Activated CD4-positive, alpha-beta T cell treated with anti-CD3 and anti-CD28 coated beads, Interleukin-2, amount 50 U/mL, for 4 hours (primary cell): ENCODE data around the gene CAST.

ENCODE experiments used
- DNase-seq, 2 experiments: peaks; one replicate each; pipeline ENCODE4 v3.0.0-alpha.2; 2020

The CAST gene

DNA sequence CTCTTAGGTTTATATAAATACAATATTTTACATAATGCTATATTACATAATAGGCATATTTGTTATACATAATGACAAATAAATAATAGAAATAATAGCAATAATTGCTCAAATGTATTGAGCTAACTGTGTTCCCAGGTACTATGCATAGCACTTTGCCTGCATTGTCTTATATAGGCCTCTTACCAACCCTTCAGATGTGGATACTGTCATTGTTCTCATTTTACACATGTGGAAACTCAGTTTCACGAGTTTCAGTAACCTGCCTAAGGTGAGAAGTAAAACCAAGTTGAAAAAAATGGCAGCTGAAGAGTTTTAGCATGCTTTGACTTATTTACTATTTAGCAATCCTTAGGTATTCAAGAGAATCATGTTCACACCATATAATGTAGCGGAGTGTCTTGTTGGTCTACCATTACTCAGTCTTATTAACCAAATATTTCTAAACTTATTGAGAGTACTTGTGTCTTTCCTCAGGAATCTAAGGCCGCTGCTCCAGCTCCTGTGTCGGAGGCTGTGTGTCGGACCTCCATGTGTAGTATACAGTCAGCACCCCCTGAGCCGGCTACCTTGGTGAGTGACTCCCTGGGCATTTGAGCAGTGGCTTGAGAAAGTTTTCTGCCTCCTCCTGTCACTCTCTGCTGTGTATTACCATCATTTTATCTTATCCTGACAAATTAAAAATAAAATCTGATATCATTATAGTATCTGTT lies 88.1 kb downstream of the CAST start:
- no peak for DNase-seq

DNA sequence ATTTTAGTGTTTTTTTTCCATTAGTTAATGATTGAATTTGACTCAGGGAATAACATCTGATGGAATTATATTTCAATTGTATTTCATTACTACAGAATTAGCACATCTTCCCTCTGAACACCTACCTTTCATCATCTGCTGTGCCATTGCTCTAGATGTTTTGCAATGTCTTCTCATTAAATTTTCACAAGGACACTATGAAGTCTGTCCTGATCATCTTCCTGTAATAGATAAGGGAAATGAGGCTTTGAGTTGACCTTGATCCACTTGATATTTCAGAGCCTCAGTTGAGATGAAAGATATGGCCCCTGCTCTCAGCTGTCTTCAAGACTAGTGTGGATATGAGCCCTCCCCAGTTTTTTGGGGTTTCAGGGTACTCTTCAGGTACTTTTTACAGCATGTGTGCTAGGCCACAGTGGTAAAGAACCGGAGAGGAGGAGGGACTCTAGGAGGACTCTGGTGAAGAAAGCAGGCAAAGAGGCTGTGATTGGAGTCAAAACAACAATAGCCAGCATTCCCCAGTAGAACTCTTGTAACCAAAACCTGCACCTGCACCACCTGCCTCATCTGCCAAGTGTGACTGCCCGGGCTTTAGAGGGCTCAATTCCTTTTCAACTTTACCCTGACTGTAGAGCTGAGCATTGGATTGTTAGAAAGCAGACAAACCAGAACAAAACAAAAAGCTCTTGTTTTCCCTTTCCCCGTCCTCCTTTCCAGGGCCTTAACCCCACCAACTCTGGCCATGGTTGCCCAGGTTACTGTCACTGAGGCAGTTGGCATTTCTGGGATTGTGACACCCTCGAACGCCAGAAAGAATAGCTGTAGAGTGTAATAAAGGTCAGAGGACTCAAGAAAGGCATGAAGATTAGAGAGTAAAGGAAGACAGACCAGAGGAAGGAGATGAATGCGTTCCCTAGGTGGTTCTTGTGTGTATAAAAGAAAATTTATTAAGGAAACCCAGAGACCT lies 89.3 kb downstream of the CAST start:
- no peak for DNase-seq

DNA sequence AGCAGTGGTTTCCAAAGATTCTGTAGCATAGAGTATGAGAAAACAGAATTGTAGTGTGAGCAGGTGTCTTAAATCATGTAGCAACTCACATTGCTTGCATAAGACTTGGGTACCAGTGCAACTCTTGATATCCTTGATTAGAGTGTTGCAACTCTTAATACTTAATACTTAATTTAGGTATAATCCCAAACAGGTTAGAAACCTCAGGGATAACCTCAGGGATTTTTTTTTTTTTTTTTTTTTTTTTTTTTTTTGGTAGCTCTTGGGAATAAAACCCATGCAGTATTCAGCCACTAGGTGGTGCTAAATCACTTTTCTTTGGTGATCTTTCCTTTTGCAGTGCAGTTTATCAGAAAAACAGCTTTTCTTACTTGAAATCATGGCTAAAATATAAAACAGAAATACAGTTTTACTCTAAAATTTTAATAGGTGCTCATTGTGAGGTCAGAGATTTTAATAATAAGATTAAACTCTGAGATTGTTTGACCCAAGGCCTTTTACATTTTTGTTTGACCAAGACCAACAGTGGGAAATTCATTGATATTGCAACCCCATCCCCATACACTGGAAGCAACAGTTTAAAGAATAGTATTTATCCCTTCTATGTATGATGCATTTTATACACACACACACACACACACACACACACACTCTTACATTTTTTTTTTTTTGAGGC lies 90.3 kb downstream of the CAST start:
- no peak for DNase-seq

DNA sequence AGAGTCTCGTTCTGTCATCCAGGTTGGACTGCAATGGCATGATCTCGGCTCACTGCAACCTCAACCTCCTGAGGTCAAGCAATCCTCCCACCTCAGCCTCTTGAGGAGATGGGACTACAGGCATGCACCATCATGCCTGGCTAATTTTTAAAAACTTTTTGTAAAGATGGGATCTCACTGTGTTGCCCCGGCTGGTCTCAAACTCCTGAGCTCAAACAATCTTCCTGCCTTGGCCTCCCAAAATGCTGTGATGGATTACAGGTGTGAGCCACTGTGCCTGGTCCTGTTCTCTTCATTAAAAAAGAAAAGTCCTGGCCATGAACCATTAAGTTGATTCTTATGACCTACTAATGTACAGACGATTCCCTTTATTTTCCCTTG lies 90.8 kb downstream of the CAST start:
- no peak for DNase-seq

DNA sequence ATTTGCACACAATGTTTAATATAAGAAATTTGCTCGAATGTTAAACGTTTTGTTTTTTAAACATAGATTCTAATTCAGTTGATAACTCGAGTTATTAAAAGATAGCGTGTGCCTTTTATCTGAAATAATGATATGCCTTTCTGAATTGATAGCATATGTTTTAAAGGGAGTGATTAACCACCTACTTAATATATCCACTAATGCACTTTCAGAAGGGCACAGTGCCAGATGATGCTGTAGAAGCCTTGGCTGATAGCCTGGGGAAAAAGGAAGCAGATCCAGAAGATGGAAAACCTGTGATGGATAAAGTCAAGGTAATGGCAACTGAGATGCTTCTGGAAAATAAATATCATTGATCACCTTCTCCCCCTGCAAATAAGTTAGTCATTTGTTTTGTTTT lies 91.7 kb downstream of the CAST start:
- no peak for DNase-seq

DNA sequence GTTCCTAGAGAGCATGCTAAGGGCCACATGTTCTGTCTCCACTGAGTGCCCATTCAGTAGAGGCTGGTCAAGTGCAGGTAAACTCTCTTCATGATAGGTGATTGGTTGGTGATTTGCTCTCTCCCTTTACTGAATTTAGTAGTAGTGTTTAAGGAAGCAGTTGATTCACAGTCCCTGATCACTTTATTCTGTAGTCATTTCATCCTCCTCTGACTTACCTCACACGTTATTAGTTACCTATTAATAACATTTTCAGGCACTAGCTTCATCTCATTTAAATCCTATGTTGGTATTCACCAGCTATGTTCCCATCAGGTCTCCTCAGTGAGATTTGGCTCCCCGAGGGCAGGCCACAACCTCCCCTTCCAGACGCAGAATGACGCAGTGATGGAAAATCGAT lies 93.7 kb downstream of the CAST start:
- no peak for DNase-seq

DNA sequence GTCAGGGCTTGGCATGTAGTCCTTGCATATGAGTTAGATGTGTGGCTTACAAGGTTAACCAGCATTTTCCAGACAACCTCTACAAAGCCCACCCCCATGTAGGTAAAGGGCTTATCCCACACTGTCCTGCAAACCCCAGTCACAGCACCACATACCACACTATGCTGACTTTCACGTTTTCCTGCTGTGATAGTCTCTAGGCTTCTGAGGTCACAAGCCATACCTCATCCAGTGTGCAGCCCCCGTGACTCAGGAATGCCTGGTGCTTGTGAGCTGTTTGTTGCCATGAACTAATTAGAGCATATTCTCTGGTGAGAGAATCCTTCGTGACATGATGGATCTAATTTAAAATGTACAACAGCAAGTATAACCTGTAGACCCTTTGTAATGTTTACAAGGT lies 94.8 kb downstream of the CAST start:
- no peak for DNase-seq

DNA sequence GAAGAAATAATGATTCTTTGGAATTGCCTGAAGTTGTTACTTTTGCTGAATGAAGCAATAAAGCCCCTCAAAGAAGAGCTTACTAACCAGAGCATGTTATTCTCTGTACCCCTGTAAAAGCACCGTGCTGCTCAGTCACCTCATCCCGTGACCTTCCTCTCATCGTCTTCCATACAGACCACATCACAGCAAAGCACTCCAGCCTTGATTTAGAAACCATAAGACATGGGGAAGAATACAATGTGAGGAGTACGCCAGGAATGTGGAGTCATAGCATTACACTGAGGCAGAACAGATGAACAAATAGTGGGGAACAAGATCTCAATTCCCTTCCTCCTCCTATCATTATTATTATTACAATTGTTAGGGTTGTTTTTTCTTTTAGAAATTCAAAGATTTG lies 96.4 kb downstream of the CAST start:
- no peak for DNase-seq

DNA sequence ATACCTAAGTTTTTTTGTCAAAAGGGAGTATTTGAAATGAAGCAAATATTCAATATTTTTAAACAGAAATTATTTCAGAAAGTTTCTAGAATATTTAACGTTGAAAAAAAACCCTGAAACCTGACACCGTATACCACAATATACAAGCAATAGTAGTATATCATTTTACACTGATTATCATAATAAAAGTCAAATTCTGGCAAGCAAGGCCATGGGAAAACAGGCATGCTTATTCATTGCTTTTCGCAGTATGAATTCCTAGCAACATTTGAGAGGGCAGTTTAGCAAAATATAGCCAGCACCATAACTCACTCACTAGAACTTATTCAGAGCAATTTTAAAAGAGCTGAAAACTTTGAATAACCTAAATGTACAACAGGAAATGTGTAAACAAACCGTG lies 99.4 kb downstream of the CAST start:
- DNase-seq = no peak

DNA sequence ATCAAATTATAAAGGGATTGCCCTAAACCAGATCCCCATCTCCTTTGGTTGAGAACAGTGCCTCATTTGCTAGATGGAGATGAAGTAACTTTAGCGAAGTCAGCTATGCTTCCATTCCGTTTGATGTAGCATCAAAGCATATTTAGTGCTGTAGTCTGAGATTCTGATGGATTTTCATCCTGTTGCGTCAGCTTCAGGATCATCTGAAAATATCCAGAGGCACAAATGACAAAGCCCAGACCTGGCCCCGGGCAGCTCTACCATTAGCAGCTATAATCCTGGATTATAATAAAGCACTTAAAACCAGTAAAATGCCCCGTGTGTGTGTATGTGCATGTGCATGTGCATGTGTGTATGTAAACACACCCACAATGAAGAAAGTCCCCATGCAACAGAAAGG lies 100.8 kb downstream of the CAST start:
- DNase-seq = no peak

DNA sequence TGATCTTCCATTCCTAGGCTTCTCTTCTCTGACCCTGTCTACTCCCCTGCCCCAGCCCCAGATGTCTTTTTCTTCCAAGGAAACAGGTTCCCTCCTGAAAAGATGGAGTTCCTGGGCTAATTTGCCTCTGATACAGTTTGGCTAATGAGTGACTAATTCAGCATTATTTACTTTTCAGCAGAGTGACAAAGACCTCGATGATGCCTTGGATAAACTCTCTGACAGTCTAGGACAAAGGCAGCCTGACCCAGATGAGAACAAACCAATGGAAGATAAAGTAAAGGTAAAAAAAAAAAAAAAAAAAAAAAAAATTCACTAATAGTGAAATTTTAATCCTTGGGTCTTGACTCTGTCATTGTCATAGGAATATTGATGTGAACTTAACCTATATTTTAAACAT lies 102.9 kb downstream of the CAST start:
- DNase-seq = no peak

DNA sequence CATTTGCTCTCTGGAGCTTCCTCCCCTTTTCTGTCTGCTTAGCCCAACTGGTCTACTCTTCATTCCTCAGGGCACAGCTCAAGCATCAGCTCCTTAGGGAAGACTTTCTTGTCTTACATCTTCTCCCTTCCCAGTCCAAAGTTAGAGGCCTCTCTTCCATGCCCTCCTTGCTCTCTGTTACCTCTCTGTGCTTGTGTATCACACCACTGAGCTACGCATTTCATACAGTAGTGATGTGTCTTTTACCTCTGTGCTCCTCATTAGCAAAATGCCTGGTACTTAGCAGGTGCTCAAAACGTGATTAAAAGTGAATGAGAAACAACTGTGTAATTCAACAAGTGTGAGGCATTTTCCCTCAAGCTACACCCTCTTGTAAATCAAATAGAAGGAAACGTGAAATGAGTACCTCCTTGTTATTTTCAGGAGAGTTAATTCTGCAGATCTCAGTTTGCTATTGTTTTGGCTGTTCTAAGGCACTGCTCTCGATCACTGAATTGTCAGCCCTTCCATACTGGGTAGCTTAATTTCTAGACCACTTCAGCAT lies 106.6 kb downstream of the CAST start:
- DNase-seq = no peak

DNA sequence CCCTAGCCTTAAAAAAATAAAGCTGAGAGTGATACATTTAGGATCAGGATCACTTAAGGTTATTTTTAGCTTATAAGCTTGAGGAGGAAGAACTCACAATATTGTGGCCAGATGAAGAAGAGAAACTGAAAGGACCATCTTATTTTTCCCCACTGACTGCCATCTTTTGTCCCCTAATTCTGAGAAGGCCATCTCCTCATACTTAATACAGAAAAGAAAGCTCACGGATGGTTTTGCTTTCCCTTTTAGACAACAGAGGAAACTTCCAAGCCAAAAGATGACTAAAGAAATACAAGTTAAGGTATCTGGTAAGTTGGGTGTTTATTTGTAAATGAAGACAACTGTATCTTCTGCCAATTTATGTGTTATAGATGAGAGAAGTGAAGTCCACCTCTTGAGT lies 109.2 kb downstream of the CAST start:
- DNase-seq = no peak

DNA sequence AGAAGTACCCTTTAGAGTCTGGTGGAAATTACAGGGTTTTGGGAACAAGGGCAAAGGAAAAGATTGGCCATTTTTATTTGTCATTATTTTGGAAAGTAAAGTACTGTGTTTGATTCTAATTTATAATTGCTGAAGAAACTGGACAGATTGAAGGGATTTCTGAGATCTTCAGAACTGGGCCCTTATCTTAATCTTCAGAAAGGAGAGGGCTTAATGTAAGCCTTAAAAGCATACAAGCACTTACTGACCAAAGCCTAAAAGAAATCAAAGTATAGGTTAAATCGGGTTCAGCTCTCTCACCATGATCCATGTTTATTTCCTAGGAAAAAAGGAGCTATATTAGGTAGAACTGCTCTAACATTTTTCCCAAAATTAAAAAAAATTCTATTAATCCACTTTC lies 109.9 kb downstream of the CAST start:
- DNase-seq = no peak

DNA sequence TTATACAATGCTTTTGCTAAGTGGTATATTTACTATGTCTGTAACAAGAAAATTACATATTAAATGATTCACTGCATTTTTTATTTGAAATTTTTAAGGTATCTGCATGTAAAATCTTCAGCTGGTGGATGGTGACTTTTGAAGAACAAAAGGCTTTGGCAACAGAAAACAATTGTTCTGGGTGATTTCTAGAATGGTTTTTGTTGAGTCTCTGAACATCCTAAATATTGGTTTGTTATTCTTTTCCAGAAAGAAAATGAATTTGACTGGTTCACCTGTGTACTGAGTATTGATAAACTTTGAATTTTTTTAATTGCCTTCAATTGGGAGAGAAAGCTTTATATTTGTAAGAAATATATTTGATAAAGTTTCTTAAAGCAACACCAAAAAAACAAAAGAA lies 110.4 kb downstream of the CAST start:
- no peak for DNase-seq

DNA sequence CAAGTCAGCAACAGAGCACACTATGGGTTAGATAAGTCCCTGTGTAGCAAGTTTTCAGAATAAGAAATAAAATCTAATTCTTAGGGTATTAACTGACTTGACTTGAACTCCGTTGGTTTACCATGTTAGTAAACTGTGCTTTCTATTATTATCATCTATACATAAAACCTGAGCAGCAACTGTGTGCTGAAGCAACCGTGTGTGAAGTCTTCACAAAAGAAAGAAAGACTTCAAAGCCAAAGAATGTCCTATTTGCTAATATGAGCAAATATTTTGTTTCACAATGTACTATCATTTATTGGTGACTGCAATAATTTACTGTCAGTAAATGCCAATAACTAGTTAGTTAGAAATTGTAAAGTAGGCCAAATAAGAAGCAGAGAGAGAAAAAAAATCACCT lies 112.9 kb downstream of the CAST start:
- no peak for DNase-seq

DNA sequence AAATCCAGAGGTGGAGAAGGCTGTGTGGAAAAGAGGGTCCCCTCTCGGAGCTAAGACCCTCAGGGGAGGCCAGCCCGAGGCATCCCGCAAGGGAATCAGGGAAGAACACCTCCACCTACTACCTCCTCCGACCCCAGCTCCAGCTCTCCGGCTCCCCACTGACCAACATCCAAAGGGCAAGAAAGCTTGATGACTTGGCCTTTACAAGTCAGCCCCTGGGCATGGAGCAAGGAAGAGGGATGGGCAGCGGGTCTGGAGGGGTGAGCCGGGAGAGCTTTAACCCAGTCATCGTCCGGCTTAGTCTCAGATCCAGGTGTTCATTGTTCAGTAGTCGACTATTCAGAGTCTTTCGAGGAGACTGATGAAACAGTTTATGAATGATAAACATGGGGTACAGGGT lies 113.5 kb downstream of the CAST start:
- no peak for DNase-seq

DNA sequence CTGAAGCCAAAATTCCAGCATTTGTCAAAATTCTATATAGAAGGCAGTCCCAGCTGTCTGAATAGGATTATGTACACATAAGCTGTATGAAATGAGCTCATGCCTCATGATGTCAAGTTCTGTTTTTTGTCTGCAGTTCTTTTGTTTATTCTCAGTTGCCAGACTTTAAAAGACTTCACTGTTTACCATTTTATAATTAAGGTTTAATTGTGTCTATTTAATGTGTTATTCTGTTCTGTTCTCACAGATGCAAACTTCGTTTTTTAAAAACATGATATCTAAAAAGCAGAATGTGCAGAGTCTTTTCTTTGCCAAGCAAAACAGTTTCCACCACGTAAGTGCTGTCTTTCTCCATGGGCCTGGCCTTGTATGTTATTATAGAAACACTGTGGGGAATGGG lies 114.4 kb downstream of the CAST start:
- no peak for DNase-seq

DNA sequence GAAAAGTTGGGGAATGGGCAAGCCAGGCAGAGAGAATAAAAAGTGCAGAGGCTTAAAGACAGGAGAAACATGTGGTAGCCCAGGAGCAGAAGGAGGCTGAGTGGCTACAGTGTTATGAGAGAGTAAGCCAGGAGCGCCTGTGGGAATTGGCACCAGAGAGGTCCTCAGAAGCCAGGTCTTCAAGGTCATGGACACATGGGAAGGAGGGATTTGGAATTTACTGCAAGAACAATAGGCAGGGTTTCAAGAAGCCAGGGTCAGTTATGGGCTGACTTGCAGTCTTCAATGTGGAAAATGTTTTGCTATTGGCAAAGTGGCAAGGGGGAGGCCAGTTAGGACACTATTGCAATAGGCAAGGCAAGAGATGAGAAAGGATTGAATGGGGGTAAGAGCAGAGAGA lies 116.2 kb downstream of the CAST start:
- DNase-seq = no peak

DNA sequence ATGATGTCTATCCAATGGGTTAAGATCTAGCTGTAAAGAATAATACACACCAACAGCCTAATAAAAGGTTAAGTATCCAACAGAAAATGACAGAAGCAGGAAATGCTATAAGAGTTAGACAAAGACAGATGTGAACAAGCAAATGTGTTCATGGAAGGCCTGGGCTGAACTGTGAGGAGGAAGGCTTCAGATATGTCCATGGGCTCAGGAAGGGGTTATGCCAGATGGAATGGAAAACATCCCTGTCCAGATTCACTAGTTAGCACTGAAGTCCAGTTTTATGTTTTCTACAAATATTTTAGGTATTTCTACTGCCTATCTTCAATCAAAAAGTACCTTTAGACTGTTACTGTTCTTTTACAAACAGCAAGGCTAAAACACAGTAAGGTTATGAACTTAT lies 118.5 kb downstream of the CAST start:
- no peak for DNase-seq

DNA sequence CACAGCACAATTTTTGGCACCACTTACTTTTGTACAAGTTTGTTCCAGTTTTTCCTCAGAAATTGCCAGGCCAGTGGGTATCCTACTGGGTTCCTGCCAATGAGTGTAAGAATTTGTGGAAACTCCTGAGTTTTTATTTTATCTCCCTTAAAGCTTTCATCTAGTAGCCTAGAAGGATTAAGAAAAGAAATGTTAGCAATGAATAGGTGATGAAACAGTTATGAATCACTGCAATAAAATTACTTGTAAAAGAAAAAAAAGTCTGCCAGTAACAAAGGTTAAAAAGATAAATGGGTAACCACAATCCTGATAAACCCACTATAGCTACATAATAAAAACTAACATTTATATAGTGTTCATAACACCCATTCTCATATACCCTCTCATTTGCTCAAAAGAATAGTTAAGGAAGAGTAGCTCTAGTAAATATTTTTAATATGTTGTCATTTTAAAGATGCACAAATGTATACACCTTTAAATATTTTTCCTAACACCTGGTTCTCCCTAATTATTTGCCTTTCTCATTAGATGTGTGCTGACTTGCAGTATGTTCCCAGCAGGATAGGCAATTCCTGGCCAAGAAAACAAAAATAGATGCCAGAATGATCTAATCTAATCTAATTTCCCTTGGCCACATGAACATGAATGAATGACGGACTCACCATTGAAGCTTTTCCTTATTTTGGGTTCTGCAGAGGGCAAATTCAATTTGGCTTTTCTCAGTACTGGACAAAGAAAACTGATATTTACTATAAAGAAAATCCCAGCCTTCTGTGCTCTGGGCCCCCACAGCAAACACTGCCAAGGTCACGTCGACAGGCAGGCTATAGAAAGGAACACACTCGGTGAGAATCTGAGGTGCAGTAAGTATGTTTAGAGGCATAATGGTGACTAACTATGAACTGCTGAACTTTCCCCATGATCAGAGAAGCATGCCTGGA lies 119.1 kb downstream of the CAST start:
- no peak for DNase-seq

DNA sequence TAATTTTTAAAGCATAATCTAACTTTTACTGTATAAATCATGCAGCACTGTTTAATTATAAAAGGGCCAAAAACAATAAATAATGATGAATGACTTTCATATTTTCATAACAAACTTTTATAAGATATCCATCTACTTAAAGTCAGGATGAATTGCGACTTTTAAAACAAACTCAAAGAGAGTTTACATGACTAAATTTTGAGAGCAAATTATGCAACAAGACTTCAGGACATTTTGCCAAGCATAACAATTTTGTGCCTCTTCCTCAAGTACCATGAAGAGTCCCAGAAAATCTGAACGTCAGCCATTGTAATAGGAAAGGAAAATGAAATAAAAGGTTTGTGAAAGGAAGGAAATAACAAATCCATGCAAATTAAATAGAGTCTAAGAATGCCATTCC lies 121.2 kb downstream of the CAST start:
- no peak for DNase-seq
